A549 (cell line): ENCODE data around the gene RHNO1. TPM values are rescaled to one million over a fixed set of nuclear protein-coding genes. Genes with fewer than 3 reads are reported as not detected.
A peak's percentile ranks its signal among the peaks of the same experiment; 100 is the strongest.

Experiments used
- ATAC-seq, 2 experiments: fragments of 200-7000 bp in 1 of 2; fragments of >200 bp in 1 of 2; cut with Nextera tagmentation in 1 of 2; cut with Tn5 transposase in 1 of 2; 3 replicates each; pipeline versions ENCODE4 v1.8.0 to v1.9.1; 2018 to 2020; ENCODE audit warnings: mild to moderate bottlenecking in 1 of 2, moderate library complexity in 1 of 2
- CTCF ChIA-PET: fragments of 300-600 bp; sonication (Branson Sonifier 250); formaldehyde crosslinking; extraction: SDS; loops from one replicate; lab custom pipeline; 2021; ENCODE audit warnings: antibody characterized with exemption, inconsistent platforms; lab: Yijun Ruan, JAX
- POLR2A ChIA-PET: fragments of 350-600 bp; formaldehyde crosslinking; extraction: SDS; loops from one replicate; lab custom pipeline; 2021; ENCODE audit warnings: antibody characterized with exemption, inconsistent platforms; lab: Yijun Ruan, JAX
- DNase-seq, 2 experiments: peaks; one replicate each; pipeline versions ENCODE4 v3.0.0 to v3.0.0-alpha.2; 2011 to 2016; ENCODE audit warnings: low read depth in 1 of 2, low spot score in 1 of 2
- FAIRE-seq: peaks from 2 replicates; lab custom pipeline; 2011; peaks lifted over from hg19 to GRCh38; lab: Jason Lieb, UNC
- H3K27ac ChIP-seq, 2 experiments: fragments of >200 bp; sonication (Bioruptor Twin); formaldehyde crosslinking; 3 replicates each; pipeline ENCODE4 v1.5.1; 2016 to 2017
- H3K4me1 ChIP-seq: fragments of >200 bp; sonication (Bioruptor Twin); formaldehyde crosslinking; 3 replicates; pipeline ENCODE4 v1.6.1; 2016
- H3K4me2 ChIP-seq: fragments of >200 bp; sonication (Bioruptor Twin); formaldehyde crosslinking; 3 replicates; pipeline ENCODE4 v1.6.1; 2016
- H3K4me3 ChIP-seq: fragments of >200 bp; sonication (Bioruptor Twin); formaldehyde crosslinking; 3 replicates; pipeline ENCODE4 v1.5.1; 2016
- H3K9me3 ChIP-seq: fragments of >200 bp; sonication (Bioruptor Twin); formaldehyde crosslinking; 3 replicates; pipeline ENCODE4 v1.6.1; 2016
- CTCF ChIP-seq: fragments of >200 bp; sonication (Bioruptor Twin); formaldehyde crosslinking; IDR thresholded peaks from 3 replicates; pipeline ENCODE4 v1.5.1; 2016
- EHF ChIP-seq: fragments of 250-450 bp; sonication (Bioruptor Pico); IDR thresholded peaks from 2 replicates; pipeline ENCODE4 v1.5.0; 2020; ENCODE audit warnings: mild to moderate bottlenecking
- FOSB ChIP-seq: fragments of 250-450 bp; sonication (Bioruptor Pico); IDR thresholded peaks from 2 replicates; pipeline ENCODE4 v1.5.0; 2020; ENCODE audit warnings: mild to moderate bottlenecking, moderate library complexity
- FOSL2 ChIP-seq, 2 experiments: fragments of 450-650 bp in 1 of 2; fragments of >200 bp in 1 of 2; sonication (Bioruptor Twin) in 1 of 2; formaldehyde crosslinking; IDR thresholded peaks; 2 replicates each; pipeline versions ENCODE4 v1.5.0 to v1.6.1; 2016 to 2020; ENCODE audit warnings: mild to moderate bottlenecking in 1 of 2, moderate library complexity in 1 of 2
- HOXA7 ChIP-seq: fragments of 250-450 bp; sonication (Bioruptor Pico); IDR thresholded peaks from 2 replicates; pipeline ENCODE4 v1.5.0; 2020; ENCODE audit warnings: mild to moderate bottlenecking, moderate library complexity
- HOXB5 ChIP-seq: fragments of 250-450 bp; sonication (Bioruptor Pico); IDR thresholded peaks from 2 replicates; pipeline ENCODE4 v1.5.0; 2020; ENCODE audit warnings: mild to moderate bottlenecking, moderate library complexity
- JUN ChIP-seq, 2 experiments: fragments of >200 bp; sonication (Bioruptor Twin); formaldehyde crosslinking; IDR thresholded peaks; 2 replicates in 1 of 2; 3 replicates in 1 of 2; pipeline ENCODE4 v1.6.1; 2016 to 2017
- JUNB ChIP-seq: fragments of >200 bp; sonication (Bioruptor Twin); formaldehyde crosslinking; IDR thresholded peaks from 2 replicates; pipeline ENCODE4 v1.6.1; 2016
- KDM1A ChIP-seq: fragments of 200-600 bp; sonication (generic); IDR thresholded peaks from 2 replicates; pipeline ENCODE4 v1.6.1; 2016; ENCODE audit warnings: low read depth, mild to moderate bottlenecking
- MAX ChIP-seq: IDR thresholded peaks from 2 replicates; pipeline ENCODE4 v1.6.1; 2012
- NFE2L2 ChIP-seq: fragments of 150-350 bp; conservative IDR thresholded peaks from 2 replicates; pipeline ENCODE4 v1.6.1; 2014; ENCODE audit warnings: low read length
- NR3C1 ChIP-seq: fragments of >200 bp; sonication (Bioruptor Twin); formaldehyde crosslinking; IDR thresholded peaks from 3 replicates; pipeline ENCODE4 v1.6.1; 2017
- PHF8 ChIP-seq: fragments of 200-600 bp; sonication (generic); IDR thresholded peaks from 2 replicates; pipeline ENCODE4 v1.6.1; 2016; ENCODE audit warnings: low read depth, mild to moderate bottlenecking, antibody characterized with exemption, moderate library complexity, borderline replicate concordance
- POLR2A ChIP-seq: IDR thresholded peaks from 2 replicates; pipeline ENCODE4 v1.6.1; 2012; ENCODE audit warnings: mild to moderate bottlenecking, low read length
- POLR2AphosphoS2 ChIP-seq: conservative IDR thresholded peaks from 2 replicates; pipeline ENCODE4 v1.6.1; 2012; ENCODE audit warnings: low read length, improper control_type of control experiment, inconsistent platforms
- RFX5 ChIP-seq: fragments of 450-650 bp; IDR thresholded peaks from 2 replicates; pipeline ENCODE4 v1.7.1; 2014; ENCODE audit warnings: antibody characterized with exemption, mild to moderate bottlenecking, moderate library complexity
- TP53 ChIP-seq: fragments of 250-450 bp; sonication (Bioruptor Pico); IDR thresholded peaks from 2 replicates; pipeline ENCODE4 v1.5.0; 2021; ENCODE audit warnings: mild to moderate bottlenecking, moderate library complexity
- WGBS: methylation state at CpG from one replicate; pipeline ENCODE4 v1.1.6; 2017; ENCODE audit errors: missing lambda C conversion rate; 5-methylcytosine and 5-hydroxymethylcytosine counted together
- polyA plus RNA-seq, 4 experiments: library from polyadenylated mRNA; depleted of rRNA in 3 of 4; stranded (reverse); fragments of >200 nt; fragmentation: RNase III in 1 of 4; extraction: RNeasy Plus Mini Kit Qiagen cat#74134 plus additional on column Dnase treatment in 1 of 4; gene quantifications; 2 replicates in 3 of 4; 3 replicates in 1 of 4; pipeline ENCODE4 v1.2.3, GENCODE V29; 2011 to 2017
- TF ChIP-seq, protein P1 (sequence below): fragments of >200 bp; sonication (Bioruptor Twin); formaldehyde crosslinking; IDR thresholded peaks from 3 replicates; pipeline ENCODE4 v1.6.1; 2016
- TF ChIP-seq, protein P2 (sequence below): fragments of 250-450 bp; sonication (Bioruptor Pico); IDR thresholded peaks from 2 replicates; pipeline ENCODE4 v1.5.0; 2021; ENCODE audit warnings: mild to moderate bottlenecking, moderate library complexity, borderline replicate concordance
- TF ChIP-seq, protein P3 (sequence below): IDR thresholded peaks from 2 replicates; pipeline ENCODE4 v1.6.1; 2012; ENCODE audit warnings: low read depth, borderline replicate concordance
- TF ChIP-seq, protein P4 (sequence below): fragments of 250-450 bp; sonication (Bioruptor Pico); IDR thresholded peaks from 2 replicates; pipeline ENCODE4 v1.5.0; 2020; ENCODE audit warnings: low read depth, mild to moderate bottlenecking, moderate library complexity

RHNO1 gene
- polyA plus RNA-seq, 2 of the 4 experiments (the other 2 are of a cell fraction): 35.7 to 85.9 TPM

- Histone ChIP-seq H3K4me1 (peaks cover 28% of the 10 kb centered on the region), H3K27ac (peak within 1 kb of the TSS; percentile 87 to 89), H3K9me3 (no peaks in the 10 kb centered on the region), H3K4me2 (peak within 1 kb of the TSS; percentile 88), H3K4me3 (peak within 1 kb of the TSS; percentile 86)
- FAIRE-seq: peak; percentile 86
- TF ChIP-seq EHF (CRISPR knock-in tag): peak; percentile 24; the same call in 1 of the 2 replicates
- peak; percentile 19; the same call in 1 of the 2 replicates for TF ChIP-seq HOXB5 (CRISPR knock-in tag)
- TF ChIP-seq, protein P1, sequence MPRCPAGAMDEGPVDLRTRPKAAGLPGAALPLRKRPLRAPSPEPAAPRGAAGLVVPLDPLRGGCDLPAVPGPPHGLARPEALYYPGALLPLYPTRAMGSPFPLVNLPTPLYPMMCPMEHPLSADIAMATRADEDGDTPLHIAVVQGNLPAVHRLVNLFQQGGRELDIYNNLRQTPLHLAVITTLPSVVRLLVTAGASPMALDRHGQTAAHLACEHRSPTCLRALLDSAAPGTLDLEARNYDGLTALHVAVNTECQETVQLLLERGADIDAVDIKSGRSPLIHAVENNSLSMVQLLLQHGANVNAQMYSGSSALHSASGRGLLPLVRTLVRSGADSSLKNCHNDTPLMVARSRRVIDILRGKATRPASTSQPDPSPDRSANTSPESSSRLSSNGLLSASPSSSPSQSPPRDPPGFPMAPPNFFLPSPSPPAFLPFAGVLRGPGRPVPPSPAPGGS: 0 out of 3 replicates have a peak, but pooled peaks have one; percentile 18
- peak; percentile 51; the same call in 1 of the 2 replicates for TF ChIP-seq TP53 (CRISPR knock-in tag)
- no peak for TF ChIP-seq NFE2L2
- no peak for TF ChIP-seq KDM1A
- peak; percentile 74; the same call in 1 of the 2 replicates for TF ChIP-seq FOSB
- TF ChIP-seq HOXA7 (CRISPR knock-in tag): peak; percentile 87; the same call in 1 of the 2 replicates
- TF ChIP-seq, protein P2, sequence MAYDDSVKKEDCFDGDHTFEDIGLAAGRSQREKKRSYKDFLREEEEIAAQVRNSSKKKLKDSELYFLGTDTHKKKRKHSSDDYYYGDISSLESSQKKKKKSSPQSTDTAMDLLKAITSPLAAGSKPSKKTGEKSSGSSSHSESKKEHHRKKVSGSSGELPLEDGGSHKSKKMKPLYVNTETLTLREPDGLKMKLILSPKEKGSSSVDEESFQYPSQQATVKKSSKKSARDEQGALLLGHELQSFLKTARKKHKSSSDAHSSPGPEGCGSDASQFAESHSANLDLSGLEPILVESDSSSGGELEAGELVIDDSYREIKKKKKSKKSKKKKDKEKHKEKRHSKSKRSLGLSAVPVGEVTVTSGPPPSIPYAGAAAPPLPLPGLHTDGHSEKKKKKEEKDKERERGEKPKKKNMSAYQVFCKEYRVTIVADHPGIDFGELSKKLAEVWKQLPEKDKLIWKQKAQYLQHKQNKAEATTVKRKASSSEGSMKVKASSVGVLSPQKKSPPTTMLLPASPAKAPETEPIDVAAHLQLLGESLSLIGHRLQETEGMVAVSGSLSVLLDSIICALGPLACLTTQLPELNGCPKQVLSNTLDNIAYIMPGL (CRISPR knock-in tag): no peak
- peak; percentile 75 for TF ChIP-seq POLR2A
- TF ChIP-seq MAX: peak; percentile 86
- TF ChIP-seq JUNB: no peak
- TF ChIP-seq, protein P3, sequence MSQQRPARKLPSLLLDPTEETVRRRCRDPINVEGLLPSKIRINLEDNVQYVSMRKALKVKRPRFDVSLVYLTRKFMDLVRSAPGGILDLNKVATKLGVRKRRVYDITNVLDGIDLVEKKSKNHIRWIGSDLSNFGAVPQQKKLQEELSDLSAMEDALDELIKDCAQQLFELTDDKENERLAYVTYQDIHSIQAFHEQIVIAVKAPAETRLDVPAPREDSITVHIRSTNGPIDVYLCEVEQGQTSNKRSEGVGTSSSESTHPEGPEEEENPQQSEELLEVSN: peak; percentile 94
- TF ChIP-seq POLR2AphosphoS2: no peak
- no peak for TF ChIP-seq NR3C1
- no peak for TF ChIP-seq FOSL2 (IDR thresholded peaks at IDR 0.05)
- no peak for TF ChIP-seq FOSL2 (CRISPR knock-in tag; IDR thresholded peaks at IDR 0.05)
- TF ChIP-seq, protein P4, sequence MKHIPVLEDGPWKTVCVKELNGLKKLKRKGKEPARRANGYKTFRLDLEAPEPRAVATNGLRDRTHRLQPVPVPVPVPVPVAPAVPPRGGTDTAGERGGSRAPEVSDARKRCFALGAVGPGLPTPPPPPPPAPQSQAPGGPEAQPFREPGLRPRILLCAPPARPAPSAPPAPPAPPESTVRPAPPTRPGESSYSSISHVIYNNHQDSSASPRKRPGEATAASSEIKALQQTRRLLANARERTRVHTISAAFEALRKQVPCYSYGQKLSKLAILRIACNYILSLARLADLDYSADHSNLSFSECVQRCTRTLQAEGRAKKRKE (CRISPR knock-in tag): peak; percentile 66; the same call in 1 of the 2 replicates
- TF ChIP-seq CTCF: no peak
- TF ChIP-seq RFX5: peak; percentile 85
- peak; percentile 24 to 52; a peak in 1 of 5 replicates for TF ChIP-seq JUN (IDR thresholded peaks at IDR 0.05)
- TF ChIP-seq PHF8: peak; percentile 63
- peak; percentile 95 to 96 for ATAC-seq
- CTCF ChIA-PET: interaction anchor here (1.3 to 3.8 kb wide), 5 partner anchors 10 to 144 kb away, joined by 4 to 16 read pairs (median 5); no protein-coding TSS in a partner anchor
- WGBS: 3% methylated on average over 38 of the region's 83 CpGs
- POLR2A ChIA-PET: interaction anchor here (1.0 to 2.2 kb wide), 6 partner anchors 13 to 151 kb away, joined by 3 to 14 read pairs (median 3); partner anchors contain the start of genes FOXM1, RHNO1 and TEAD4
- peak; percentile 96 to 98 for DNase-seq
Measured at GRCh38 chr12:2890388-2891239, 13.6 kb downstream of the RHNO1 start, which contains the start of gene TULP3. TULP3 (plus strand) TSS chr12:2890891; CDS start chr12:2890948, 57 bp downstream.
